ENCODE measurements around the gene CATSPERZ.

The CATSPERZ gene

DNA sequence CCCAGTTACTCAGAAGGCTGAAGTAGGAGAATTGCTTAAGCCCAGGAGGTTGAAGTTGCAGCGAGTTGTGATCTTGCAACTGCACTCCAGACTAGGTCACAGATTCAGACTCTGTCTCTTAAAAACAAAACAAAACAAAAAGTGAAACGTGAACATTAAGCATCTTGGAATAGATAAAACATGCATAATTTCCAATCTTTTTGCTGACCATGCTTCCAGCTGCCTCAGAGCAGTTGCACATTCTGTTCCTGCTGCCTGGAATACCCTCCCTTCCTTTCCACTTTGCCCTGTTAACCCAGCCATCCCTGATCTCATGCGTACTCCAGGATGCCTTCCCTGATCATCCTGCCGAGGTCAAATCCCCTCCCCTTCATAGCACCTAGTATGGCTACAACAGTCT, 39.1 kb downstream of the CATSPERZ start:
- Histone ChIP-seq H3K9ac (ENCODE audit: low read depth, low read length, poor library complexity, severe bottlenecking) (peak overlapping the region; percentile 86), H3K4me3 (ENCODE audit: low read length, poor library complexity, severe bottlenecking) (peak overlapping the region; percentile 92), H3K4me1 (ENCODE audit: insufficient read depth, low read length, poor library complexity, severe bottlenecking) (peaks cover 13% of the 10 kb centered on the region), H2AFZ (ENCODE audit: low read length) (no peak overlapping the region), H3K27me3 (ENCODE audit: insufficient read depth, low read length, poor library complexity, severe bottlenecking) (no peaks in the 10 kb centered on the region), H3K36me3 (ENCODE audit: insufficient read depth, low read length) (no peaks in the 10 kb centered on the region), H3K9me3 (ENCODE audit: insufficient read depth, low read depth, low read length) (no peaks in the 10 kb centered on the region), H3K9me2 (replicated peaks; ENCODE audit: low read depth, low read length) (no peaks in the 10 kb centered on the region), H4K20me1 (ENCODE audit: insufficient read depth, low read length, poor library complexity, severe bottlenecking) (peaks cover 22% of the 10 kb centered on the region), H3K79me2 (ENCODE audit: insufficient read depth, low read length) (peaks cover 21% of the 10 kb centered on the region; the same call in 1 of the 2 replicates), H3K4me2 (ENCODE audit: low read depth, low read length, poor library complexity, severe bottlenecking) (peak overlapping the region; percentile 82), H3F3A (ENCODE audit: low read depth) (no peaks in the 10 kb centered on the region)
- TF ChIP-seq, protein P1, sequence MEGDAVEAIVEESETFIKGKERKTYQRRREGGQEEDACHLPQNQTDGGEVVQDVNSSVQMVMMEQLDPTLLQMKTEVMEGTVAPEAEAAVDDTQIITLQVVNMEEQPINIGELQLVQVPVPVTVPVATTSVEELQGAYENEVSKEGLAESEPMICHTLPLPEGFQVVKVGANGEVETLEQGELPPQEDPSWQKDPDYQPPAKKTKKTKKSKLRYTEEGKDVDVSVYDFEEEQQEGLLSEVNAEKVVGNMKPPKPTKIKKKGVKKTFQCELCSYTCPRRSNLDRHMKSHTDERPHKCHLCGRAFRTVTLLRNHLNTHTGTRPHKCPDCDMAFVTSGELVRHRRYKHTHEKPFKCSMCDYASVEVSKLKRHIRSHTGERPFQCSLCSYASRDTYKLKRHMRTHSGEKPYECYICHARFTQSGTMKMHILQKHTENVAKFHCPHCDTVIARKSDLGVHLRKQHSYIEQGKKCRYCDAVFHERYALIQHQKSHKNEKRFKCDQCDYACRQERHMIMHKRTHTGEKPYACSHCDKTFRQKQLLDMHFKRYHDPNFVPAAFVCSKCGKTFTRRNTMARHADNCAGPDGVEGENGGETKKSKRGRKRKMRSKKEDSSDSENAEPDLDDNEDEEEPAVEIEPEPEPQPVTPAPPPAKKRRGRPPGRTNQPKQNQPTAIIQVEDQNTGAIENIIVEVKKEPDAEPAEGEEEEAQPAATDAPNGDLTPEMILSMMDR (conservative IDR thresholded peaks at IDR 0.05; ENCODE audit: low read length), result no peak
- no peak for TF ChIP-seq EZH2phosphoT487 (IDR thresholded peaks at IDR 0.05; ENCODE audit: borderline replicate concordance)

DNA sequence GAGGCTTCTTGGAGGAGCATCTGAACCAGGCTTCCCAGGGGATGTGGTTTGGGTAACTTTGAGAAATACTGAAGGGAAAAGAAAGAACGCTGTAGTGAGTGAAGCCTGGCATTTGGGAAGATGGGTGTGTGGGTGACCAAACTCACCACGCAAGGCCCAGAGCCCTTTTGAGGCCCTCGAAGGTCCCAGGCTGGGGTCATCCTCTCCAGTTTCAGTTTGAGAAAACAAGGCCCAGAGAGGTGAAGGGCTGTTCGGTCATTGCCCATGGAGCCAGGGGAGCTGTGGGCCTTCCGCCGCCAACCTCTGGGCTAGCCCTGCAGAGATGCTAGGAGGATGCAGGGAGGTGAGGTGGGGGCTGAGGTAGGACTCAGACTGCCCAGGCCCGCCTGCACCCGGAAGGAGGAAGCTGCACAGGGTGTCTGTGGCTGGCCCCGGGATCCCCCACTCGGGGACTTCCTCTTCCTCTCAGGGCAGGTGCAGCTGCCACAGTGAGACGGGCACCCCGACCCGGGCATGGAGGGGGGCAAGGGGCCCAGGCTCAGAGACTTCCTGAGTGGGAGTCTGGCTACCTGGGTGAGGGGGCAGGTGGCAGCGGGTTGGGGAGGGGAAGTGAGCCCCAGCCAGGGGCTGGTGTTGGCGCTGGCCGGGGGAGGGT, 39.7 kb downstream of the CATSPERZ start, which contains the start of gene CCDC88B:
Gene CCDC88B, plus strand, starts transcription at position 451 of the 655 bp plus-strand sequence. Its CDS starts 63 bp downstream, at position 514.
- peaks cover 21% of the 10 kb centered on the region; the same call in 1 of the 2 replicates for H3K79me2 ChIP-seq (ENCODE audit: insufficient read depth, low read length)
- no peaks in the 10 kb centered on the region for H3K9me2 ChIP-seq (replicated peaks; ENCODE audit: low read depth, low read length)
- H2AFZ ChIP-seq (ENCODE audit: low read length), result peak within 1 kb of the TSS; percentile 74
- TF ChIP-seq, protein P1 (conservative IDR thresholded peaks at IDR 0.05; ENCODE audit: low read length), result no peak
- no peak for TF ChIP-seq EZH2phosphoT487 (IDR thresholded peaks at IDR 0.05; ENCODE audit: borderline replicate concordance)
- peak within 1 kb of the TSS; percentile 82 for H3K4me2 ChIP-seq (ENCODE audit: low read depth, low read length, poor library complexity, severe bottlenecking)
- peaks cover 22% of the 10 kb centered on the region for H4K20me1 ChIP-seq (ENCODE audit: insufficient read depth, low read length, poor library complexity, severe bottlenecking)
- no peaks in the 10 kb centered on the region for H3F3A ChIP-seq (ENCODE audit: low read depth)
- no peaks in the 10 kb centered on the region for H3K36me3 ChIP-seq (ENCODE audit: insufficient read depth, low read length)
- H3K27me3 ChIP-seq (ENCODE audit: insufficient read depth, low read length, poor library complexity, severe bottlenecking), result no peaks in the 10 kb centered on the region
- H3K9me3 ChIP-seq (ENCODE audit: insufficient read depth, low read depth, low read length), result no peaks in the 10 kb centered on the region
- peak within 1 kb of the TSS; percentile 92 for H3K4me3 ChIP-seq (ENCODE audit: low read length, poor library complexity, severe bottlenecking)
- peaks cover 13% of the 10 kb centered on the region for H3K4me1 ChIP-seq (ENCODE audit: insufficient read depth, low read length, poor library complexity, severe bottlenecking)
- peak within 1 kb of the TSS; percentile 86 for H3K9ac ChIP-seq (ENCODE audit: low read depth, low read length, poor library complexity, severe bottlenecking)

DNA sequence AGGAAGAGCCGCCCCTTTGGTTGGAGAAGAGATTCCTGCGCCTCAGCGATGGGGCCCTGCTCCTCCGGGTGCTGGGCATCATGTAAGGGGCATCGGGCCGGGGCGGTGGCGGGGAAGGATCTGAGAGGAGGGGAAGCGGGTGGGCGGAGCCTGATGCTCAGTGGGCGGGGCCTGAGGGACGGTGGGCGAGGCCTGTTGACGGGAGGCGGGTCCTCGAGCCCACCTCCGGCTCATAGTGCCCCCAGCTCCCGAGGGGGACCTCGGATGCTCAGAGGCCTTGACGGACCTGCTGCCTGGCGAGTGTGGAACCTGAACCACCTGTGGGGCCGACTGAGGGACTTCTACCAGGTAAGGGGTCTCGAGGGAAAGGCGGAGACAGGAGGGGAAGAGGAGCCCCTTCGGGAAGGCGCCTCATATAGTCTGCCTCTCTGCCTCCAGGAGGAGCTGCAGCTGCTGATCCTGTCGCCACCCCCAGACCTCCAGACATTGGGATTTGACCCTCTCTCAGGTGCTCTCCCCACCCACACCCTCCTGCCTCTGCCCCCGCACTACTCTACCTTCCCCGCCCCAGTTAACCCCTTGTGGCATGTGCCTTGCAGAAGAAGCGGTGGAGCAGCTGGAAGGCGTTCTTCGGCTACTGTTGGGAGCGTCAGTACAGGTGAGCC, 40.6 kb downstream of the CATSPERZ start:
- Histone ChIP-seq H3K79me2 (ENCODE audit: insufficient read depth, low read length) (peaks cover 21% of the 10 kb centered on the region; the same call in 1 of the 2 replicates), H3K9me2 (replicated peaks; ENCODE audit: low read depth, low read length) (no peaks in the 10 kb centered on the region), H3K4me1 (ENCODE audit: insufficient read depth, low read length, poor library complexity, severe bottlenecking) (peaks cover 13% of the 10 kb centered on the region), H3K36me3 (ENCODE audit: insufficient read depth, low read length) (no peaks in the 10 kb centered on the region; the same call in 1 of the 2 replicates), H3K27me3 (ENCODE audit: insufficient read depth, low read length, poor library complexity, severe bottlenecking) (no peaks in the 10 kb centered on the region), H3F3A (ENCODE audit: low read depth) (no peaks in the 10 kb centered on the region), H3K4me3 (ENCODE audit: low read length, poor library complexity, severe bottlenecking) (peak overlapping the region; percentile 92), H4K20me1 (ENCODE audit: insufficient read depth, low read length, poor library complexity, severe bottlenecking) (peaks cover 22% of the 10 kb centered on the region), H2AFZ (ENCODE audit: low read length) (peak overlapping the region; percentile 74), H3K4me2 (ENCODE audit: low read depth, low read length, poor library complexity, severe bottlenecking) (peak overlapping the region; percentile 82), H3K9me3 (ENCODE audit: insufficient read depth, low read depth, low read length) (no peaks in the 10 kb centered on the region), H3K9ac (ENCODE audit: low read depth, low read length, poor library complexity, severe bottlenecking) (peak overlapping the region; percentile 86)
- TF ChIP-seq, protein P1 (conservative IDR thresholded peaks at IDR 0.05; ENCODE audit: low read length), result peak; percentile 38
- no peak for TF ChIP-seq EZH2phosphoT487 (IDR thresholded peaks at IDR 0.05; ENCODE audit: borderline replicate concordance)
